ENCODE measurements around the gene PTPN1.

The PTPN1 gene

DNA sequence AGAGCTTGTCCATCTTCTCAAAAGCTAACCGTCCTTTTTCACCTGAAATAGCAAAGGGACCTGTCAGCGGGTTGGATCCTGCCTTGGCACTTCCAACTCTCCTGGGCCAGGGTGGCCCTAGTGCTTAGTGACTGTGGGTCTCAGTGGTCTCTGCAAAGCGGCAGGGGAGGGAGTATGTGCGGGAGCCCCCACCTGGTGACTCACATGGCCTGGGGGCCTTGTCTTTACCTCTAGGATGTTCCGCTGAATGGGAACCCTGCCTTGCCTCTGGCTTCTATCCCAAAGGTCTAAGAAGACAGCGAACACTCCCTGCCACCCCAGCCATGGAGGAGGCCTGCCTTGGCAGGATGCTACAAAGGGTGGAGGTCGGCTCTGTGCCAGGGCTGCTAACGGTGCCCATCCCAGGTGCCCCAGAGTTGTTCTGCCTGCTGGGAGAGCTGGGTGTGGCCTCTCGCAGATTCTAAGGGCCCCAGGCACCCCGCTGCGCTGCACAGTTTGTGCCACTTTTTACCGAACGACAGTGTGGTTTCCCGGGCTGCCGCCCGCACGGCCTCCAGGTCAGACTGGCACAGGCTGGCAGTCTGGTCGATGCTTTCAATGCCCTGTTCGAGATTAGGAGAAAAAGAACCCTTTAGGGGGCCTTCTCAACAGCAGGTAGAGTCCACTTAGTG, 77.2 kb downstream of the PTPN1 start:
- no peak overlapping the region for H3K4me3 ChIP-seq (ENCODE audit: low read depth, low read length)
- TF ChIP-seq, protein P1, sequence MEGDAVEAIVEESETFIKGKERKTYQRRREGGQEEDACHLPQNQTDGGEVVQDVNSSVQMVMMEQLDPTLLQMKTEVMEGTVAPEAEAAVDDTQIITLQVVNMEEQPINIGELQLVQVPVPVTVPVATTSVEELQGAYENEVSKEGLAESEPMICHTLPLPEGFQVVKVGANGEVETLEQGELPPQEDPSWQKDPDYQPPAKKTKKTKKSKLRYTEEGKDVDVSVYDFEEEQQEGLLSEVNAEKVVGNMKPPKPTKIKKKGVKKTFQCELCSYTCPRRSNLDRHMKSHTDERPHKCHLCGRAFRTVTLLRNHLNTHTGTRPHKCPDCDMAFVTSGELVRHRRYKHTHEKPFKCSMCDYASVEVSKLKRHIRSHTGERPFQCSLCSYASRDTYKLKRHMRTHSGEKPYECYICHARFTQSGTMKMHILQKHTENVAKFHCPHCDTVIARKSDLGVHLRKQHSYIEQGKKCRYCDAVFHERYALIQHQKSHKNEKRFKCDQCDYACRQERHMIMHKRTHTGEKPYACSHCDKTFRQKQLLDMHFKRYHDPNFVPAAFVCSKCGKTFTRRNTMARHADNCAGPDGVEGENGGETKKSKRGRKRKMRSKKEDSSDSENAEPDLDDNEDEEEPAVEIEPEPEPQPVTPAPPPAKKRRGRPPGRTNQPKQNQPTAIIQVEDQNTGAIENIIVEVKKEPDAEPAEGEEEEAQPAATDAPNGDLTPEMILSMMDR (IDR thresholded peaks at IDR 0.05; ENCODE audit: low read depth, low read length, missing control alignments) = no peak
- in situ Hi-C loops (cut with HindIII; ENCODE audit: low sequenced_read_pairs) = loop anchor here (5.0 kb wide), 1 partner anchor 105 kb away; no protein-coding TSS in a partner anchor
- DNase-seq (ENCODE audit: low read depth) = no peak

DNA sequence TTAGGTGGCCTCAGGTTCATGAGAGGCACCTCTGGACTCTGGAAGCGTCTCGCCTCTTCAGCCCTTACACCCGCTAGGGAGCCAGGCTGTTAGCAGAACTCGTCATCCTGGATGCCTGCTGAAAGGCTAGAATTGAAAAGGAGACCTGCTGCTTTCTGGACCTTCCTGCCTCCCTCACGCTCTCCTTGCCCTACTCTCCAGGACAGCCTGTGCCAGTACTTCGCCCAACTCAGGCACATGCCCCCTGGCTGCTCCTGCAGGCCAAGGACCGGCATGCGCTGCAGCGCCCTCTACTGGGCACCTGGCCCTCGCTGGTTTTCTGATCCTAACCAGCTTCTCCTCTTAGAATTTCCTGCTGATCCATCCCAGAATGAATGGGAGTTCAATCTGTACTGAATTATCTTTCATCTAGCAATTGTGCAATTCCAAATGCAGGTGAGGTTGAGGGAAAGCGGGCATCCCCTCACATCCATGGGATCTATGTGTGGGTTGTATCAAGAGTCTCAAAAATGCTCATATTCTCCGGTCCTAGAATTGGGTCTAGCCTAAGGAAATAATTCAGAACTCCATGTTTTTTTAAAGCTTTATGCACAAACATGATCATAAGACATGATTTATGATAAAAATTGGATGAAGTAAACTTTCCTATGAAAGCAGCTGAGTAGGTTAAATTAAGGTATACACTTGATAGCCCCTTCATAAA, 78.0 kb downstream of the PTPN1 start:
- DNase-seq (ENCODE audit: low read depth) = peak; percentile 32
- in situ Hi-C loops (cut with HindIII; ENCODE audit: low sequenced_read_pairs) = loop anchor here (5.0 kb wide), 1 partner anchor 106 kb away; no protein-coding TSS in a partner anchor
- no peak overlapping the region for H3K4me3 ChIP-seq (ENCODE audit: low read depth, low read length)
- TF ChIP-seq, protein P1 (IDR thresholded peaks at IDR 0.05; ENCODE audit: low read depth, low read length, missing control alignments) = peak; percentile 99

DNA sequence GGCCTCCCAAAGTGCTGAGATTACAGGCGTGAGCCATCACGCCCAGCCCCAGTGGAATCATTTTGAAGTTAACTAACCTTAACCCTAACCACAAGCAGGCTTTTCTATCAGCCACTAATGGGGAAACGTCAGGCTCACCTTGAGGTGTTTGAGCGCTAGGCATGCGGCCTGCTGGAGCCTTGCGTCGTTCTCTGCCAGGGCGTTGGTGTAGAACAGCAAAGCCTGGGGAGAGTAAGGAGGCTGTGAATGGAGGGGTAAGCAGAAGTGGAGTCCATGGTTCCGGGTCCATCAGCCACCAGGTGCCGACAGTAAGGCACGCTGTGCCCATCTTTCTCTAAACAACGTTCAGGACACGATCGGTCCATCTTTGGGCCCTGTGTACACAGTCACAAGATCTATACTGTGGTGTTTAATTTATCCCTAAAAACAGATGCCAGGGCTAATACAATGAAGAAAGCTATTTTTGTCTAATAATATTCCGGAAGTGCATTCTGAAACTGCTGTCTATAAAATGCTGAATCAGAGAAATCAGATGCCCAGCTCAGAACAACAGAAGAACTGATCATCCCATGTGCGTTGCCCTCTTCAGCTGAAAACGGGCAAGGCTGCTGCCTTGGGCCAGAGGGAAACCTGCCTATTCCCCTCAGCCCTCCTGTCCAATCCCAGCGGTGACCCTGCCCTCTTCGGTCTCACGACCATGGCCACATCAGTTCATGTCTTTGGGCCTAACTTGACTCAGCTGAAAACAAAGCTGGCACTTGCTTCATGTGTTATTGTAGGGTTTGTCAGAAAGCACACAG, 79.6 kb downstream of the PTPN1 start:
- DNase-seq (ENCODE audit: low read depth) = no peak
- in situ Hi-C loops (cut with HindIII; ENCODE audit: low sequenced_read_pairs) = loop anchor here (5.0 kb wide), 1 partner anchor 107 kb away; no protein-coding TSS in a partner anchor
- H3K4me3 ChIP-seq (ENCODE audit: low read depth, low read length) = no peak overlapping the region
- TF ChIP-seq, protein P1 (IDR thresholded peaks at IDR 0.05; ENCODE audit: low read depth, low read length, missing control alignments) = no peak

DNA sequence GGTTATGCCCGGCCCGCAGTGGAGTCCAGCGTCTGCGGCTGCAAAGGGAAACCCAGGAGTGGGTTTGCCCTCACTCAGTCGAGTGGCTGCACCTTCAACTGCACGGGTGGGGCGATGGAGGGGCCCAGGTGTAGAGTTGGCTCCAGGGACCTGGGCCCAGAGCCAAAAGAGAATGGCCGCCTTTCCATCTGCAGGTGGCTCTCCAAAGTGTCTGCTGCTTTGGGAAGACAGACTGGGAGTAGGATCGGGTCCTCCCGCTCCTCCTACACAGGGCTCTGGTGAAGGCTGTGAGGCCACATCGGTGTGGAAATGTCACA, 80.1 kb downstream of the PTPN1 start:
- no peak overlapping the region for H3K4me3 ChIP-seq (ENCODE audit: low read depth, low read length)
- DNase-seq (ENCODE audit: low read depth) = no peak
- TF ChIP-seq, protein P1 (IDR thresholded peaks at IDR 0.05; ENCODE audit: low read depth, low read length, missing control alignments) = no peak
- in situ Hi-C loops (cut with HindIII; ENCODE audit: low sequenced_read_pairs) = no loop called here

DNA sequence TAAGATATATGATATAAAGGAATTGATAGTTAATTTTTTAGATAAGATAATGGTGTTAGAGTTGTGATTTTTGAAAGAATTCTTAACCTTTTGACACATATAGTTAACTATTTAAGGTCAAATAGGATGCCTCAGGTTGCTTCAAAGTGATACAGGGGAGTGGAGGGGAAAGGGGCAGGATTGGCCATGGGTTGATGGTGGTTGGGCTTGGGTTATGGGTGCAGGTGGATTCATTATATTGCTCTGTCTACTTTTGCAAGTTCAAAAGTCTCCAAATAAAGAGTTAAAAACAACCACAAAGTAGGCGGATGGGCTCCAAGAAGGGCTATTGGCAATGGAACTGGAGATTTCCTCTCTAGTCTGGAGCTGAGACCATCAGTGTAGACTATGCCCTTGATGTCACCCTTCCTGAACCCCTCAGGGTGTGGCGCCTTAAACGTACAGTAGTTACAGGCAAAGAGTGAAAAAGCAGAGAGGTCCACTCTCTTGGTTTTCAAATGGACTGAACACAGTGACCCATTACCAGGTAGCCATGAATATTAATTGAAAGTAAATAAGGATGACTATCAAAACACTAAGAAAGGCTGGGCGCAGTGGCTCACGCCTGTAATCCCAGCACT, 81.2 kb downstream of the PTPN1 start:
- TF ChIP-seq, protein P1 (IDR thresholded peaks at IDR 0.05; ENCODE audit: low read depth, low read length, missing control alignments) = no peak
- H3K4me3 ChIP-seq (ENCODE audit: low read depth, low read length) = no peak overlapping the region
- in situ Hi-C loops (cut with HindIII; ENCODE audit: low sequenced_read_pairs) = no loop called here
- no peak for DNase-seq (ENCODE audit: low read depth)

Measured in astrocyte of the cerebellum (primary cell).